ENCODE measurements around the gene IFITM1. TPM values are rescaled to one million over a fixed set of nuclear protein-coding genes. Genes with fewer than 3 reads are reported as not detected.

IFITM1 gene
- total RNA-seq, 2 donors from 2014 or later, result 182 to 220 TPM

DNA sequence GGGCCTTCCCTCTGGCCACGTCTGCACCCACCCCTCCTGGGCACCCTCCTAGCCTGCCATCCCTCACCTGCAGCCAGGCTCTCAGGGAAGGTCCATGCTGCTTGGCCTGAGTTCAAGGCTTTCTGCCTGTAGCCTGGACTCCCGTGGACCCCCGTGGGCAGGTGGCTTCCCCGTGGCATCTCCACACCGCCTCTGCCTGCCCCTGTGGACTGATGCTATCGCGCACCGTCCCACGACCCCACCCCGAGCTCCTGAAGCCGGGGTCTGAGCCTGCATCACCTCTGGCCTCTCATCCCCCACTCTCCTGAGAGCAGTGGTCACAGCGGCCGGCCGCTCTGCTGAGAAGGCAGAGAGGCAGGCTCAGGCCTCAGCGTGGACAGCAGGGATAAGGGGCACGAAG, 19.1 kb upstream of the IFITM1 start:
- Histone ChIP-seq H3K4me1 (ENCODE audit: control insufficient read depth in 1 of 2, low read depth in 2 of 2) (peaks cover 2 to 8% of the 10 kb centered on the region in 2 donors), H3K27me3 (replicated peaks; ENCODE audit: insufficient read depth) (no peaks in the 10 kb centered on the region), H3K9me3 (no peaks in the 10 kb centered on the region), H3K27ac (no peak overlapping the region), H3K4me3 (no peak overlapping the region), H3K36me3 (peaks cover 5% of the 10 kb centered on the region)
- DNase-seq (ENCODE audit: low spot score) (no peak), ATAC-seq (ENCODE audit: insufficient number of reproducible peaks, low FRiP score, low read depth) (no peak)
- no peak for TF ChIP-seq CTCF (IDR thresholded peaks at IDR 0.05)

GRCh38 chr11:295351-296170, 18.3 kb upstream of the IFITM1 start:
- Histone ChIP-seq H3K36me3 (peaks cover 5% of the 10 kb centered on the region), H3K4me3 (no peak overlapping the region), H3K27me3 (replicated peaks; ENCODE audit: insufficient read depth) (no peaks in the 10 kb centered on the region), H3K27ac (no peak overlapping the region), H3K4me1 (ENCODE audit: control insufficient read depth in 1 of 2, low read depth in 2 of 2) (peaks cover 0 to under 1% of the 10 kb centered on the region in 2 donors), H3K9me3 (no peaks in the 10 kb centered on the region)
- DNase-seq (ENCODE audit: low spot score) (no peak), ATAC-seq (ENCODE audit: insufficient number of reproducible peaks, low FRiP score, low read depth) (no peak)
- no peak for TF ChIP-seq CTCF (IDR thresholded peaks at IDR 0.05)

GRCh38 chr11:296171-297050, 17.4 kb upstream of the IFITM1 start:
- ATAC-seq (ENCODE audit: insufficient number of reproducible peaks, low FRiP score, low read depth), result no peak
- H3K27me3 ChIP-seq (replicated peaks; ENCODE audit: insufficient read depth), result no peaks in the 10 kb centered on the region
- DNase-seq (ENCODE audit: low spot score), result no peak

GRCh38 chr11:297051-297585, 16.7 kb upstream of the IFITM1 start:
- Histone ChIP-seq H3K9me3 (no peaks in the 10 kb centered on the region), H3K4me1 (ENCODE audit: control insufficient read depth in 1 of 2, low read depth in 2 of 2) (no peaks in the 10 kb centered on the region), H3K36me3 (peaks cover 5% of the 10 kb centered on the region), H3K27ac (no peak overlapping the region), H3K4me3 (no peak overlapping the region), H3K27me3 (replicated peaks; ENCODE audit: insufficient read depth) (no peaks in the 10 kb centered on the region)
- TF ChIP-seq CTCF (IDR thresholded peaks at IDR 0.05), result no peak
- no peak for ATAC-seq (ENCODE audit: insufficient number of reproducible peaks, low FRiP score, low read depth)
- DNase-seq (ENCODE audit: low spot score), result no peak

More at GRCh38 chr11:296171-297050, 17.4 kb upstream of the IFITM1 start:
- no peak overlapping the region for H3K27ac ChIP-seq
- TF ChIP-seq CTCF (IDR thresholded peaks at IDR 0.05), result no peak
- H3K9me3 ChIP-seq, result no peaks in the 10 kb centered on the region
- no peaks in the 10 kb centered on the region for H3K4me1 ChIP-seq (ENCODE audit: control insufficient read depth in 1 of 2, low read depth in 2 of 2)
- peaks cover 5% of the 10 kb centered on the region for H3K36me3 ChIP-seq
- H3K4me3 ChIP-seq, result no peak overlapping the region
